Thoracic aorta (tissue), 2 donors: ENCODE results near the gene SPINK2. TPM values are rescaled to one million over a fixed set of nuclear protein-coding genes. Genes with fewer than 3 reads are reported as not detected.
A peak's percentile ranks its signal among the peaks of the same experiment; 100 is the strongest.

Source experiments
- ATAC-seq: fragments of 150-250 bp; one replicate; pipeline ENCODE4 v1.8.0; 2017; ENCODE audit warnings: low read depth; ENCODE audit not compliant: insufficient number of reproducible peaks, low FRiP score
- DNase-seq: peaks from one replicate; pipeline ENCODE4 v3.0.0-alpha.2; 2020; ENCODE audit warnings: low spot score
- H3K27ac ChIP-seq, 2 donors: fragments of 200-600 bp; sonication (generic); 1 replicate in 1 of 2; 2 replicates in 1 of 2; pipeline ENCODE4 v1.5.1; 2016; ENCODE audit warnings: mild to moderate bottlenecking in 2 of 2, moderate library complexity in 2 of 2
- H3K27me3 ChIP-seq: fragments of 200-600 bp; sonication (generic); replicated peaks from 2 replicates; pipeline ENCODE4 v1.6.0; 2016; ENCODE audit warnings: mild to moderate bottlenecking; ENCODE audit not compliant: insufficient read depth
- H3K36me3 ChIP-seq: fragments of 200-600 bp; sonication (generic); one replicate; pipeline ENCODE4 v1.5.1; 2016
- H3K4me1 ChIP-seq, 2 donors: fragments of 200-600 bp; sonication (generic); 1 replicate in 1 of 2; 2 replicates in 1 of 2; pipeline versions ENCODE4 v1.5.1 to v1.6.0; 2016; ENCODE audit warnings: low read depth in 2 of 2, mild to moderate bottlenecking in 1 of 2; ENCODE audit not compliant: control insufficient read depth in 1 of 2
- H3K4me3 ChIP-seq: fragments of 200-600 bp; sonication (generic); 2 replicates; pipeline ENCODE4 v1.5.1; 2016; ENCODE audit warnings: mild to moderate bottlenecking
- H3K9me3 ChIP-seq: fragments of 200-600 bp; sonication (generic); 2 replicates; pipeline ENCODE4 v1.5.1; 2016
- CTCF ChIP-seq: fragments of 200-600 bp; sonication (generic); IDR thresholded peaks from one replicate; pipeline ENCODE4 v1.5.1; 2019; ENCODE audit warnings: antibody characterized with exemption
- total RNA-seq, 2 donors: library from RNA; depleted of rRNA; stranded (reverse); fragments of >200 nt; gene quantifications; one replicate each; pipeline versions ENCODE4 v1.1.0 to v1.2.3, GENCODE V29; 2016

Gene SPINK2
- total RNA-seq, 2 donors from 2014 or later = not detected

- Histone ChIP-seq H3K27me3 (no peaks in the 10 kb centered on the region), H3K4me1 (no peaks in the 10 kb centered on the region), H3K9me3 (no peaks in the 10 kb centered on the region), H3K36me3 (no peaks in the 10 kb centered on the region), H3K4me3 (no peak overlapping the region), H3K27ac (no peak overlapping the region)
- TF ChIP-seq CTCF = no peak
- ATAC-seq = no peak
- no peak for DNase-seq
Measured at GRCh38 chr4:56817840-56818491, 3.5 kb downstream of the SPINK2 start.

GRCh38 chr4:56806666-56807065 is 14.8 kb downstream of the SPINK2 start:
- H3K36me3 ChIP-seq = no peaks in the 10 kb centered on the region
- ATAC-seq (no peak), DNase-seq (no peak)
- no peak overlapping the region for H3K27ac ChIP-seq
- H3K27me3 ChIP-seq = no peaks in the 10 kb centered on the region
- no peaks in the 10 kb centered on the region for H3K4me1 ChIP-seq
- no peak for TF ChIP-seq CTCF
- H3K9me3 ChIP-seq = no peaks in the 10 kb centered on the region
- H3K4me3 ChIP-seq = no peak overlapping the region

- H3K4me1 ChIP-seq = peaks cover 0 to 2% of the 10 kb centered on the region in 2 donors
- no peaks in the 10 kb centered on the region for H3K27me3 ChIP-seq
- H3K4me3 ChIP-seq = no peak overlapping the region
- ATAC-seq = no peak
- DNase-seq = no peak
- H3K9me3 ChIP-seq = no peaks in the 10 kb centered on the region
- no peak for TF ChIP-seq CTCF
- H3K27ac ChIP-seq = no peak overlapping the region
- no peaks in the 10 kb centered on the region for H3K36me3 ChIP-seq
Measured at GRCh38 chr4:56804551-56804950, 16.9 kb downstream of the SPINK2 start.

- ATAC-seq (no peak), DNase-seq (no peak)
- Histone ChIP-seq H3K9me3 (no peaks in the 10 kb centered on the region), H3K36me3 (no peaks in the 10 kb centered on the region), H3K4me3 (no peak overlapping the region), H3K27ac (no peak overlapping the region), H3K4me1 (peaks cover 0 to 7% of the 10 kb centered on the region in 2 donors), H3K27me3 (no peaks in the 10 kb centered on the region)
- no peak for TF ChIP-seq CTCF
Measured at GRCh38 chr4:56803471-56803870, 18.0 kb downstream of the SPINK2 start.

GRCh38 chr4:56799824-56800756 is 21.4 kb downstream of the SPINK2 start:
- ATAC-seq (peak; percentile 70), DNase-seq (peak; percentile 47)
- Histone ChIP-seq H3K4me1 (peaks cover 0 to 7% of the 10 kb centered on the region in 2 donors), H3K27ac (peak overlapping the region; percentile 41 to 48), H3K9me3 (no peaks in the 10 kb centered on the region), H3K27me3 (no peaks in the 10 kb centered on the region), H3K36me3 (no peaks in the 10 kb centered on the region), H3K4me3 (peak overlapping the region; percentile 80)
- TF ChIP-seq CTCF = peak; percentile 81
